HPDE6-E6E7 (cell line): ENCODE measurements around the gene PIEZO2.

ENCODE experiments used
- DNase-seq: peaks from one replicate; pipeline ENCODE4 v3.0.0; 2011; ENCODE audit warnings: missing footprints; ENCODE audit errors: extremely low spot score

Gene PIEZO2

GRCh38 chr18:11113046-11113548 is 36.3 kb downstream of the PIEZO2 start:
- DNase-seq: no peak

- DNase-seq: no peak
Observed at GRCh38 chr18:11112286-11112685, 37.1 kb downstream of the PIEZO2 start.

- DNase-seq: no peak
Observed at GRCh38 chr18:11110509-11110908, 38.9 kb downstream of the PIEZO2 start.

GRCh38 chr18:11108947-11109346 is 40.4 kb downstream of the PIEZO2 start:
- DNase-seq: no peak

- DNase-seq: no peak
Observed at GRCh38 chr18:11106894-11107293, 42.5 kb downstream of the PIEZO2 start.

GRCh38 chr18:11105463-11105862 is 43.9 kb downstream of the PIEZO2 start:
- DNase-seq: no peak

- DNase-seq: no peak
Observed at GRCh38 chr18:11104307-11104706, 45.1 kb downstream of the PIEZO2 start.

- no peak for DNase-seq
Observed at GRCh38 chr18:11096839-11097750, 52.3 kb downstream of the PIEZO2 start.

- no peak for DNase-seq
Observed at GRCh38 chr18:11096411-11096810, 53.0 kb downstream of the PIEZO2 start.

- DNase-seq: no peak
Observed at GRCh38 chr18:11095674-11096293, 53.6 kb downstream of the PIEZO2 start.

- no peak for DNase-seq
Observed at GRCh38 chr18:11095211-11095610, 54.2 kb downstream of the PIEZO2 start.

- no peak for DNase-seq
Observed at GRCh38 chr18:11091746-11092145, 57.6 kb downstream of the PIEZO2 start.

GRCh38 chr18:11089931-11090715 is 59.2 kb downstream of the PIEZO2 start:
- DNase-seq: no peak

- no peak for DNase-seq
Observed at GRCh38 chr18:11081009-11081532, 68.3 kb downstream of the PIEZO2 start.

- no peak for DNase-seq
Observed at GRCh38 chr18:11078491-11078890, 70.9 kb downstream of the PIEZO2 start.

- DNase-seq: no peak
Observed at GRCh38 chr18:11077548-11078187, 71.7 kb downstream of the PIEZO2 start.

- DNase-seq: no peak
Observed at GRCh38 chr18:11074889-11075288, 74.5 kb downstream of the PIEZO2 start.

- DNase-seq: no peak
Observed at GRCh38 chr18:11073971-11074370, 75.4 kb downstream of the PIEZO2 start.

- DNase-seq: no peak
Observed at GRCh38 chr18:11072632-11073031, 76.7 kb downstream of the PIEZO2 start.

- DNase-seq: no peak
Observed at GRCh38 chr18:11071300-11071699, 78.1 kb downstream of the PIEZO2 start.

GRCh38 chr18:11070593-11070992 is 78.8 kb downstream of the PIEZO2 start:
- DNase-seq: no peak
